ENCODE data around the gene WIZ.

Gene WIZ

DNA sequence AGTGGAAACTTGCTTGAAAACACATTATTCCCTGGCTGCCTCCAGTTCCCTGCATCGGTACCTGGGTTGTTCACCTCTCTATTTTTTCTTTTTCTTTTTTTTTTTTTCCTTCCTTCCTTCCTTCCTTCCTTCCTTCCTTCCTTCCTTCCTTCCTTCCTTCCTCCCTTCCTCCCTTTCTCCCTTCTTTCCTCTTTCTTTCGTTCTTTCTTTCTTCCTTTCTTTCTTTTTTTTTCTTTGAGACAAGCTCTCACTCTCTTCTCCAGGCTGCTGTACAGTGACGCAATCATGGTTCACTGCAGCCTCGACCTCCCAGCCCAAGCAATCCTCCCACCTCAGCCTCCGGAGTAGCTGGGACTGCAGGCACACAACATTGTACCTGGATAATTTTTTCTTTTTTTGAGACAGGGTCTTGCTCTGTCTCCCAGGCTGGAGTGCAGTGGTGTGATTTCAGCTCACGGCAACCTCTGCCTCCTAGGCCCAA lies 18.0 kb upstream of the WIZ start:
- no peak for DNase-seq (ENCODE audit: low spot score)

DNA sequence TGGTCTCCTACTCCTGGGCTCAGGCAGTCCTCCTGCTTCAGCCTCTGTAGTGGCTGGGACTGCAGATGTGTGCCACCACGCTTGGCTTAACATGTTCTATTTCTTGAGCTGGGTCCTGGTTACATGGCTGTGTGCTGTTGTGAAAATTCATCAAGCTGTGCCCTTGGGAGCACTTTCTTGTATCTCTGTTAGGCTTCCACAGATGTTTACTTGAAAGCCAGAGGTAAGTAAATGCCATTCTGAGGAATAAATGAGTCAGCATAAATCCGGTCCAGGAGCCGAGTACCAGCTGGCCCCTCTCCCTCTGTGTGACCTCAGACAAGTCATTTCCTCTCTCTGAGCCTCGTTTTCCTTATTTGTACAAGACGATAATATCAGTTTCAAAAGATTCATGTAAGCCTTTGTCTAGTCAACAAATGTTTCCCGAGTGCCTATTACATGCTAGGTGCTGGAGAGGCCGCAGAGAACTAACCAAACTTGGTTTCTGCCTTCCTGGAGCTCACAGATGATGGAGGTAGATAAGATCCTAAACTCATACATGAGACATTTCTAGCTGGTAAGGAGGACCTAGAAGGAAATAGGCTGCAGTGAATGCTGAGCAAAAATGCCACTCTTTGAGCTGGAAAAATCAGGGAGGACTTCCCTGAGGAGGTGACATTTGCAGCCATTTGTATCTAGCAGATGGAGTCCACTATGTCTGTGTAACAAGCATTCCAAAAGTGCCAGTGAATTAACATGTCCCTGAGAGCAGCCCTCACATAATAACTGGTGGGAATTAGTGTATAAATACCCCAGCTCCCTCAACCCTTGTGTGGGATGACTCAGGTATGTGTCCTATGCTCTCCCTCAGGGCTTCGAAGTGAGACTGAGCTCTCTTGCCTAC lies 17.3 kb upstream of the WIZ start:
- DNase-seq (ENCODE audit: low spot score) = no peak

DNA sequence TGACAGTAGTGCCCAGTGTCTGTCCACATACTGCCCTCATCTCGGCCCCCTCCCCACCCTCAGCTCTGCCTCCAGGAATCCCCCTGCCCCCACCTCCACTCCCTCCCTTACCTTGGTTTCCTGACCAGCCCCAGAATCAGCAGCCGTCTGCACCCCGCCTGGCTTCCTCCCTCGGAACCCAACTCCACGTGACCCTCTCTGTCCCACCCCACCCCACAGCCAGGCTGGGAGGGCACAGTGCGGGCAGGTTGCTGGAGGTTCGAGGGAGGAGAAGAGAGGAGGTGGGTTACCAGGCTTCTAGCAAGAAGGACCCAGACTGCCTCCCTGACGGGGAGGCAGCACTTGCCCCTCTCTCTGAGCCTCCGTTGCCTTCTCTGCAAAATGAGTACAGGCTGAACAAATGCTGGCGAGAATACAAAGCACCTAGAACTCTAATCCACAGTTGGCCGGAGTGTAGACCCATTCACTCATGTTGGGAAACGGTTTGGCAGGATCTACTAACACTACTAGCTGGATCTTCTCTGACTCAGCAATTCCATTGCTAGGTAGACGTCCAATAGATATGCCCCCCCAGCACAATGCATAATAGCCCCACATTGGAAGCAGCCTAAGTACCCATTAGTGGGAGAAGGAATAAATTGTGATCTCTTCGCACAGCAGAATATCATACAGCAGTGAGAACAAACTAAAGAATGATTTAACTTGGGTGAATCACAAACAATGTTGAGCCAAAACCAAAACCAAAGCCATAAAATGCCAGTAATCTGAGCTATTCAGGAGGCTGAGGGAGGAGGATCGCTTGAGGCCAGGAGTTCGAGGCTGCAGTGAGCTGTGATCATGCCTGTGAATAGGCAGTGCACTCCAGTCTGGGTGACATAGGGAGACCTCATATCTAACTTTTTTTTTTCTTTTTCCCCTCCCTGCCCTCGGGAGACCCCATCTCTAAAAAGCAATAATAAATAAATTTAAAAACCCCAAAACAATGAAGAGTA lies 14.9 kb upstream of the WIZ start, which contains the start of gene RASAL3:
Gene RASAL3 (minus strand): TSS at position 151 of the 992 bp plus-strand sequence. CDS start 186 bp downstream, outside the sequence.
- peak; percentile 36 for DNase-seq (ENCODE audit: low spot score)

DNA sequence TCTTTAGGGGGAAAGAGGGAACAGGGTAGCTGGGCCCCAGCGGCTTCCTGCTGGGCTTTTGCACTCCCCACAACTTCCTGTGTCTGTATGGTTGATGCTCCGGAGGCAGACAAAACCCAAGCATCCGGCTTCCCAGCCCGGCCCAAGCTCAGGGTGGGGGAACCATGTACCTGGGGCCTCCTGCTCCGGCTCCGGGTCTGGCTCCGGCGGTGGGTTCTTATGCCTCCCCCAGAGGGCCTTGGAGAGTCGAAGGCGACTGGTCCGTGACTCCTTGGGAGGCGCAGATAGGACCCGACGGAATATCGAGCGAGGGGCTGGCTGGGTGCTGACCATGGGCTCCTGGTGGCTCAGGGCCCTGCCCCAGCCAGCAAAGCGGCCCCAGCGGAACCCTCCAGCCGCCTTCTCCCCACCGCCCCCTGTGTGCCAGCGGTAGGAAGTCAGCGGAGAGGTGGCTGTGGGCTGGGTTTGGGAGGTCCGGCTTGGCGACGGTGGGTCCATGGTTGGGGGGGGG lies 14.2 kb upstream of the WIZ start:
- no peak for DNase-seq (ENCODE audit: low spot score)

DNA sequence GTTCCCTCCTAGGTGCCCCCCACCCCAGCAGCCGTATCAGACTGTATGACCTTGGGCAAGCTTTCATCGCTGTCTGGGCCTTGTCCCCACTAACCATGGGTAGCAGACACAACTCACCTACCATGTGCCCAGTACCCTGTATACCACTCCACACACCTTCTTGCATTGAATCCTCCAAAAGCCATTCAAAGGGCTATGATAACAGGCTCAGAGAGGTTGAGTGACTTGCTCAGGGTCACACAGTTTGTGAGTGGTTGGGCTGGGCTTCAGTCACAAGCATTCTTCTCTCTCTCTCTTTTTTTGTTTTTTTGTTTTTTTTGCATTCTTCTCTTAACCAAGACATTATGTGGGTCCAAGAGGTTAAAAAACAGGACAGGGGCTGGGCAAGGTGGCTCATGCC lies 11.9 kb upstream of the WIZ start:
- DNase-seq (ENCODE audit: low spot score) = no peak

DNA sequence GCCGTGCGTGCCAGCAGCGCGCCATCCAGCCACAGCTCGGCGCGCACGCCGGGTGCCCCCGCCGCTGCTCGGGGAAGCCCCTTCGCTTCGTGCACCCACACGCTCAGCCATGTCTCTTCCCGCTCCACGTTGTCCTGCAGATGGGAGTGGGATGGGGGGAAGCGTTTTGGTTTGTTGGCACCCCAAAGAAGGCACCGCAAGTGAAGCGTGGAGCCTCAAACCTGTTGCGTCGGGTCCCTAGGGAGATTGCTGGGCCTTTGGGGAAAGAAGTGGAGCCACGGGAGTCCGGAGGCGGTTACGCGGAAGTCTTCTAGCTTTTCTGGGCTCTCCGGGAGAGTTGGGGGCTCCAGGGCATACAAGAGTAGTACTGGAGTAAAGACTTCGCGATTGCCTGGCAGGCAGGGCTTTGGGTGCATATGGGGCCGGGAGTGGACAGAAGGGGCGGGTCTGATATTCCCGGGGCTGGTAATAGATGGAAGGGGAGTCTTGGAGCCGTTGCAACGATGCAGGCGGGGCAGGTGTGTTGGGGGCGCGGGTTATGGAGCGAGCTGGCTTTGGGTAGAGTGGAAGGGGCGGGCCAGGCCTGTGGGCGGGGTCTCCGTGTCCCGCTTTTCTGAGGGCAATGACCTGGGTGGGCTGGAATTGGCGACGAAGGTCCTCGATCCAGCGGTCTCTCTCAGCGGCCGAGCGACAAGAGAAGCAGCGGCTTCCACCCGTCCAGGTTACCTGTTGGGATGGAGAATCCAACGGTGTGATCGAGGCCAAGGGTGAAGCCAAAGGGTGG lies 8.1 kb upstream of the WIZ start:
- no peak for DNase-seq (ENCODE audit: low spot score)

DNA sequence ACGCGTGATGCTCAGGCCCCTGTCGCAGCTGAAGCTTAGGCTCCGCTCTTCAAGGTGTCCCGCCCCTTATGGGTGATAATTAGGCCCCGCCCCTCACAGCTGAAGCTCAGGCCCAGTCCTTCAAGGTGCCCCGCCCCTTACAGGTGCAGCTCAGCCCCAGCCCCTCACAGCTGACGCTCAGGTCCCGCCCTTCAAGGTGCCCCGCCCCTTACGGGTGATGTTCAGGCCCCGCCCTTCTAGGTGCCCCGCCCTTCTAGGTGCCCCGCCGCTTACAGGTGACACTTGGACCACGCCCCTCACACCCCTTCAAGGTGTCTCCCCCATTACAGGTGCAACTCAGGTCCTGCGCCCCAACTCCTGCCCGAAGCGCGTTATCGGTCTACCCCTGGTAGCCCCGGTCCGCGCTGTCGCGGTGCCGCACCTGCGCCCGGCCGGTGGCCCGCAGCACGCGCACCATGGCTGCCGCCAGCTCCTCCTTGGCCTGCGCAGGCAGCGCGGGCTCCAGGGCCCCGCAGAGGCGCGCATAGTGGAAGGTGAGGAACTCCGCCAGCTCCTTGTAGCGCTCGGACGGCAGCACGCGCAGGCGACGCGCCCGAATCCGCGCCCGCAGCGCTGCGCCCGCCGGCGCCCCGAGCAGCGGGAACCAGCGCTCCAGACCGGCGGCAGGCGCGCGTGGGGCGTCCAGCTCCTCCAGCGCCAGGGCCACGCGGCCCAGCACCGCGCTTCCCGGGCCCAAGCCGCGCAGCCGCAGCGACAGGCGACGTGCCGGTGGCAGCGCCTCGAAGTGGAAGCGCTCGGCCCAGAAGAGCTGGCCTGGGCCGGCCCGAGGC lies 7.3 kb upstream of the WIZ start:
- DNase-seq (ENCODE audit: low spot score) = no peak

DNA sequence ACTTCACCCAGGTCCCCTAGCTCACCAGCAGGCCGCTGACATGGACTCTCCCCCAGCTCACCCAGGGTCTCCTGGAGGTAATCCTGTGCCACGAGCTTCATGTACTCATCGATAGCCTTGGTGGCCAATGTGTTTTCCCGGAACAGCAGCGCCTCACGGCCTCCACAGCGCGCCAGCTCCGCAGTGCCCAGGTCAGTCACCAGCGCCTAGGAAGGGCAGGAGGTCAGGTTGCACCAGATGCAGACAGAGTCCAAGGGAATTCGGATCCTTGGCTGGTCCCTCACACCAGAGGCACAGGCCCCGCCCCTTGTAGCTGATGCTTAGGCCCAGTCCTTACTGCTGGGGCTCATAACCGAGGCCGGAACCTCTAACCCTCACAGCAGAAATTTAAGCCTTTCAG lies 6.7 kb upstream of the WIZ start:
- DNase-seq (ENCODE audit: low spot score) = no peak

DNA sequence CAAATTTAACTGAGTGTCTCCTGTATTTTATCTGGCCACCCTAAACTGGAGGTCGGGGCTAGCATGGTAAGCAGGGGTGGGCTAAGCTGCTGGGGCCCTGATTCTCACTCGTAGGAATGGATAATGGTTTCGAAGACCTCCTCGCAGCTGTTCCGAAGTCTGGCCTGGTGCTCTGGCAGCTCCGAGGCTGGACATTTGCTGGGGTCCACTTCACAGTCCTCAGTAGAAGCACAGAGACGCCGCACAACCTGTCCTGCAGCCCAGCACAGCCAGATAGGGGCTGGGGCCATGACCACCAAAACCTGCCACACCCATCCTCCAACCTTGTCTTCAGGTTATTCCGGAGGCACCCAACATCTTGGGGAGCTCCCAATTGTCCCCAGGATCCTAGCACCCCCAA lies 6.2 kb upstream of the WIZ start:
- DNase-seq (ENCODE audit: low spot score) = no peak

DNA sequence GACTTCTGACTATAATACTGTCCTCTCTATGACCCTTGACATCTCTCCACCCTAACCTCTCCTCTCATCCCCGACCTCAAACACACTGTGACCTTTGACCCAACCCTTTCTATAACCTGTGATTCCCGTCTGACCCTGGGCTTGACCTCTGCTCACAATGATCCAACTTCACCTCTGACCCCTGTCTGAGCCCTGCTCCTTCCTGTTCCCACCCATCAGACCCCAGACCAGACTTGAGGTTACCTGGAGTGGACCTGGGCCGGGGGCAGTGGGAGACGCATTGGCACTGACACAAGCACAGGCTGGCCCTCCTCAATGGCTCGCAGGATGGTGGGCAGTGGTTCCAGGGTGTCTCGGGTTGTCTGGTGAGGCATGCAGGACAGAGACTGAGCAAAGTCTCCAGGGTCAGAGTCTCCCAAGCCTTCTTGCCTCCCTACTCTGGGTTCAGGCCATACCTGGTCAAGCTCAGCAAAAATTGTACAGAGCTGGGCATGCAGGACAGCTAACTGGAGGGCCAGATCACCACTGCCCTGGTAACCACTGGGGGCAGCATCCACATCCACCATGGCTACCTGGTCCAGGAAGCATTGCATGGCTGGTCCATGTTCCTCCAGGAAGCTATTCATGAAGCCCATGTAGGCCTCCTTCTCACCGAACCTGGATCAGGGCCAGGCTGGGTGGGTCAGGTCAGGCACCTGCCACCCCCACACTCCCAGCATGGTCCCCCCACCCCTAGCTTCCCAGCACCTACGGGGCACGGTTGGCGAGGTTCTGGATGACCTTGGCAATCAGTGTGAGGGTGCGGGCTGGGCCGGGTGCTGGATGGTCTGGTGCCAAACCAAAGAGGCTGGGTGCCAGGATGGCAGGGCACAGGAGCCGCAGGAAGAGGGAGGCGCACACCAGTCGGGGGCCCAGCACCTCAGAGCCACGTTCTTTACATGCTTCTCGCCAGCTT lies 4.4 kb upstream of the WIZ start:
- no peak for DNase-seq (ENCODE audit: low spot score)

DNA sequence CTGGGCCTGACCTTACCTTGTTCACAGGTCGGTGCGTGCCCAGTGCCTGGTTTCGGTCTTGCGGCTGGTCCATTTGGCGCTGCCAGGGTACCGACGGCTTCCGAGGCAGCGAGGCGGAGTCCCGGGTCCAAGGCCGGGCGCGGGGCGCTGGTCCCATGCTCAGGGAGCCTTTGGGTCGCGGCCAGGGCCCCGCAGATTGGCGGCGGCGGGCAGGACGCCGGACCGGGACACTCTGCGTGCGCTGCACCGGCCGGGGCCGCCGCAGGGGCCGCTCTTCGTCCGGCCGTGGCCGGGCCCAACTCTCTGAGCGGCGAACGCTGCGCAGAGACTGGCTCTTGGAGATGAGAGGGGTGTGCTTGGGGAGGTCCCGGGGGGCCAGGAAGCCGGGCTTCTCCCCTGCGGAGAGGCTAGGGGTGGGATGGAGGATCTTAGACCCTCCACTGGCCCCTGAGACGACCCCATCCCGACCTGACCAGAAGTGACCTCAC lies 3.4 kb upstream of the WIZ start:
- DNase-seq (ENCODE audit: low spot score) = no peak

DNA sequence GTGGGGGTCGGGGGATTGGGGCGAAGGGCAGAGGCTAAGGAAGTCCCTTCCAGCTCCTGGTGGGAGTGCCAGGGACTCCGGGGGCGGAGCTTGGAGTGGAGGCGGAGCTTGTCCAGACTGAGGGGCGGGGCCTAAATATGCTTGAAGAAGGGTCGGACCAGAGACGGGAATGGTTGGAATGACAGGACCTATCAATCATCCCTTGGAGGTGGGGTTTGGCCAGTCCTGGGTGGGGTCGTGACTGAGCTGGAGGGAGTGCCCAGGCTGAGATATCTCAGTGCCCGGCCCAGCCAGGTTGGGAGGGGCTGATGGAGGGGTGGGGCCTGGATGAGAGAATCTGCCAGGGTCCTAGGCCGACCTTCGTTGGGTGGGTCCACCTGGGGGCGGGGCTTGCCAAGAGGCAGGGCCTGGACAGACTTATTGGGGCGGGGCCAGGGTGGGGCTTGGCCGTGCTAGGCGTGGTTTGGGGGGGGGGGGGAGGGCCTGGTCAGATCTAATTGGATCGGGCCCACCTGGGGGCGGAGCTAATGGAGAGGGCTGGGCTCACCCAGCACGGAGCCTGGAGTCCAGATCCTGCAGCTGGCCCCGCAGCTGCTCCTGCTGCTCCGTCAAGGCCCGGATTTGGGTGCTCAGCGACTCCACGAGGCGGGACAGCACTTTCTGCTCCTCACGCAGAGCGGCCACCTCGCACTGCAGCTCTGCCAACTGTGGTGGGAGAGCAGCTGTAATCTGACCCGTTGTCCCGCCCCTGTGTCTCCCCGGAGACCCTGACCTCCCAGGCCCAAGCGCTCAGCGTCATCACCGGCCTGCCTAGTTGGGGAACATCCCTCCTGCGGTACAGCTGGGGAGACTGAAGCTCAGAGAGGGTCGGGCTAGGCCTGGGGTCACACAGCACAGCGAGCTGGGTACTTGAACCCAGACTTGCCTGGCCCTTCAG lies 2.6 kb upstream of the WIZ start:
- peak; percentile 55 for DNase-seq (ENCODE audit: low spot score)

DNA sequence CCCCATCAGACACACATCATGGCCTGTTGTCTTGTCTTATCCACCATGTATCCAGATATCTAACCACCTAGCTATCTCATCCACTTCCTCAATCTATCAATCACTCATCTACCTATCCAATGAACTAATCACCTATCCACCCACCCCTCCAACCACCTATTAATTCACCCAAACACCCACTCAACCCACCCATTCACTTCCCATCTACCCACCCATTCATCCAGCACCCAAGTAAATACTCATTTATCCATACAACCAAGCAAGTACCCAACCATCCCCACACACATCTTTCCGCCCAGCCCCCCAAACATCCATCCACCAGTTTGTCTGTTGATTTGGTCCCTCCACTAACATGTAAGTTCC lies 753 bp upstream of the WIZ start:
- DNase-seq (ENCODE audit: low spot score) = no peak

DNA sequence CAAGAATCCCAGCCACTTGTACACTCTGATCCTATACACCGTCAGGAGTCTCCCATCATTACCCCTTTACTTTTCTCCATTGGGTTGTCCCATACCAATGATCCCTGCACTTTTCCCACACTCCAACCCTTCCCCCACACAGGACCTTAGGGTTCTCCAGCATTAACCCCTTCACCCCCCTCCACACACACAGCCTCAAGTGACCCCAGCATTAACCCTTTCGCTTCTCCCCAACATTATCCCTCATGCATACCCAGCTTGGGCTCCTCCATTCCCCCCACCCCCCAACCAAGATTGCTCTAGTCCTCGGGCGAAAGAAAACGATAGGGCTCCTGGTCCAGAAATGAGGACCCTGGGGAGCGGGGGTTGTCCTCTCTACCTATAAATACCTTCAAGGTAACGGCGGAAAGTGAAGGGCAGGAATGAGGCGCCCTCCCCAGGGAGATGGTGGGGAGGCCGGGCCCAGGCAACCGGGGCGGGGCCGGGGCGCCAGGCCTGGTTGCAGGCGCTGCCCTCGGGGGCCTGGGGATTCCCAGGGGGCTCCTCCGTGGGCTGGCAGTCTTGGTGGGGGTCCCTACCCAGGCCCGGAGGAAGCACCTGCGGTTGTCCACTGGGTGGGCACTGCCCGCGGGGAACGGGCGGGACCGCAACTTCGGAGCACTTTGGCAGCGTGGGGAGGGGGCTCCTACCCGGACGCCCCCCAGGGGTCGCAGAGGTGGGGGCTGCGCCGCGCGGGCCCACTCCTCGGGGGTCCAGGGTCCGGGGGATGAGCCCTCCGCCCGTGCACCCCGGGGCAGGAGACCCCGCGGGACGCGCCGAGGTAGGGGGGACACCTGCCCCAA lies 757 bp downstream of the WIZ start:
- DNase-seq (ENCODE audit: low spot score) = no peak

DNA sequence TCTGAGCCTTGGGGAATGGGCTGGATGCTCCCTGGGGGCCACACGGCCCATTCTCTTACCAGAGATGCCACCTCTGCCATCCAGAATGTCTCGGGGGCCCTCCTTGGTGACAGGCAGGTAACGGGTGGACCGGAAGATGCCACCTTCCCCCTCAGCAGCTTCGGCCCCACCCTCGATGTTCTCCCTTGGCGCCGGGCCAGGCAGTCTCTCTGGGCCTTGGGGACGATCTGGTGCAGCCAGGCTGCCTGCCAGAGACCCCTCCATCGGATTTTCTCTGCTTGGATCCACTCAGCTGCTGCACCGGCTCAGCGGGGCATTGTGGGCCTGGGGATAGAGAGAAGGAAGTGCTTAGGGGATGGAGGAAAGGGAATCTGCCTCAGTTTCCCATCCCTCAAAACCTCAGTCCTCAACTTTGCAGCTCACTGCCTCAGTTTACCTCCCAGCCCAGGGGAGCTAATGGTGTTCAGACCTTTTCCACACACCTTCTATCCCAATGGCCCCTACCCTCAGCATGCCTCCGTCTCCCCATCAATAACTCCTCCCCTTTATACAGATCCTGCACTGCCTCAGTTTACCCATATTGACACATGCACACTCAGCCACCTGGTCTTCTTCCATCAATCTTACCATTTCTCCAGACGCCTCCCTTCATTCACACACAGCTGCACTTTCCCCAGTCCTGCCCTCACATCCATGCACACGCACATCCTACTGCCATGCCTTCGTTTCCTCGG lies 1.5 kb downstream of the WIZ start:
- no peak for DNase-seq (ENCODE audit: low spot score)

DNA sequence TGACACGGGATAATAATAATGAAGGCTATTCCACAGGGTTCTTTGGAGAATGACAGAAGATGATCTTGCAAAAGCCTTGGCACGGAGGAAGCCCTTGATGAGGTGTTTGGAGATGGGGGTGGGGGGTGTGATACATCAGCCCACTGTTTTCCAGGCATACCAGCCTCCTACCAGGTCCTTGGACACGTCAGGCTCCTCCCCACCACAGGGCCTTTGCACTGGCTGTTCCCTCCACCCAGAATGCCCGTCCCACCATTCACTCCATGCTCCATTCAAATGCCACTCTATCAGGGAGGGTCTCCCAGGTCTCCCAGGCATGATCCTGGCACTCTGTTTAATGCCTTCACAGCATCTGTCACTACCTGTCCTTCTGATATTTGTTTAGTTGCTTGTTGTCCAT lies 2.7 kb downstream of the WIZ start:
- no peak for DNase-seq (ENCODE audit: low spot score)

Measured in Ammon's horn (tissue), 1 donor.